Measurements from ENCODE around the gene ZNF695.
"Not testable (repeated sequence)": the region's sequence is repeated elsewhere in the genome, so short reads cannot be mapped to it uniquely, and the experiment has no call there.

ZNF695 gene

GRCh38 chr1:247007511-247008405, at the start of gene ZNF695:
Gene ZNF695, minus strand, starts transcription at chr1:247008057. Its CDS starts 149 bp downstream, at chr1:247007908.
- Mint-ChIP-seq H3K9me3 (peaks cover 13% of the 10 kb centered on the region), H3K27ac (no peak within 1 kb of the TSS), H3K4me1 (peaks cover 9% of the 10 kb centered on the region), H3K4me3 (peak within 1 kb of the TSS; percentile 82), H3K36me3 (peaks cover 12% of the 10 kb centered on the region), H3K27me3 (peaks cover 36% of the 10 kb centered on the region)

DNA sequence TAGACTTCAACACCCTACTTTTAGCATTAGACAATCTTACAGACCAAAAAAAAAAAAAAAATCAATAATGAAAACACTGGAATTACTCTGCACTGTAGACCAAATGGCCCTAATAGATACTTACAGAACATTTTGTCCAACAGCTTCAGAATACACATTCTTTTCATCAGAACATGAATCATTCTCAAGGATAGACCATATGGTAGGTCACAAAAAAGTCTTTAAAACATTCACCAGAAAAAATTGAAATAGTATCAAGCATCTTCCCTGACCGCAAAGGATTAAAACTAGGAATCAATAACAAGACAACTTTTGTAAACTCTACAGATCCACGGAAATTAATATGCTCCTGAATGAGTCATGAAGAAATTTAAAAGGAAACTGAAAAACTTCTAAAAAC, 48.2 kb upstream of the ZNF695 start:
- no peak overlapping the region for H3K4me3 Mint-ChIP-seq
- no peaks in the 10 kb centered on the region for H3K27me3 Mint-ChIP-seq
- peaks cover 12% of the 10 kb centered on the region for H3K4me1 Mint-ChIP-seq
- H3K9me3 Mint-ChIP-seq, result peaks cover 41% of the 10 kb centered on the region
- peaks cover 57% of the 10 kb centered on the region for H3K36me3 Mint-ChIP-seq
- no peak overlapping the region for H3K27ac Mint-ChIP-seq

GRCh38 chr1:247054992-247055415, 47.1 kb upstream of the ZNF695 start:
- peaks cover 56% of the 10 kb centered on the region for H3K36me3 Mint-ChIP-seq
- no peak overlapping the region for H3K27ac Mint-ChIP-seq
- no peak overlapping the region for H3K4me3 Mint-ChIP-seq
- H3K4me1 Mint-ChIP-seq, result peaks cover 12% of the 10 kb centered on the region
- no peaks in the 10 kb centered on the region for H3K27me3 Mint-ChIP-seq
- peaks cover 39% of the 10 kb centered on the region for H3K9me3 Mint-ChIP-seq

- Mint-ChIP-seq H3K9me3 (peaks cover 35% of the 10 kb centered on the region), H3K4me3 (no peak overlapping the region), H3K27me3 (no peaks in the 10 kb centered on the region), H3K36me3 (peaks cover 53% of the 10 kb centered on the region), H3K27ac (no peak overlapping the region), H3K4me1 (no peaks in the 10 kb centered on the region)
Measured at GRCh38 chr1:247047702-247048101, 39.8 kb upstream of the ZNF695 start.

DNA sequence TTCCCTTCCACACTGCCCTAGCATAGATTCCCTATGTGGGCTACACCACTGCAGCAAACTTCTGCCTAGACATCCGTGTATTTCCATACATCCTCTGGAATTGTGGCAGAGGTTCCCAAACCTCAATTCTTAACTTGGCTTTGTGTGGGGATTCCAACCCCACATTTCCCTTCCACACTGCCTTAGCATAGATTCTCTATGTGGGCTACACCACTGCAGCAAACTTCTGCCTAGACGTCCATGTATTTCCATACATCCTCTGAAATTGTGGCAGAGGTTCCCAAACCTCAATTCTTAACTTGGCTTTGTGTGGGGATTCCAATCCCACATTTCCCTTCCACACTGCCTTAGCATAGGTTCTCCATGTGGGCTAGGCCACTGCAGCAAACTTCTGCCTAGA, 39.4 kb upstream of the ZNF695 start:
- Mint-ChIP-seq H3K36me3 (peaks cover 53% of the 10 kb centered on the region), H3K9me3 (peaks cover 39% of the 10 kb centered on the region), H3K27me3 (no peaks in the 10 kb centered on the region), H3K27ac (no peak overlapping the region), H3K4me1 (no peaks in the 10 kb centered on the region), H3K4me3 (no peak overlapping the region)

DNA sequence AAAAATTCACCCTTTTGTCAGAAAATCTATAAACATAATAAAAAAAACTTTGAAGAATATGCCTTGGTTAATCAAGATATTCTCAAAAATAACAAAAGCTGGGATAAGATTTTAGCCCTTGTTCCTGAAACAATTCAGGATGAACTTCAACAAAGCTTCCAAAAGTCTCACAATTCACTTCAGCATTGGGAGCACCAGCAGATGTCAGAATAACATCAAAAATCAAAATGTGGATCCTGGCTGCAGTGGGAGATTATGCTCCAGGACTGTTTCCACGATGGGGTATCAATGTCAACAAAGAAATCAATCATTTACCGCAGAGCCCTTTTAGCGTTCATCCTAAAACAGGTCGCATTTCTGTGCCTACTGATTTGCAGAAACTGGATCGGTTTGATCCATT, 35.5 kb upstream of the ZNF695 start:
- Mint-ChIP-seq H3K9me3 (peaks cover 33% of the 10 kb centered on the region), H3K4me1 (no peaks in the 10 kb centered on the region), H3K4me3 (no peak overlapping the region), H3K36me3 (peaks cover 60% of the 10 kb centered on the region), H3K27ac (no peak overlapping the region), H3K27me3 (no peaks in the 10 kb centered on the region)

DNA sequence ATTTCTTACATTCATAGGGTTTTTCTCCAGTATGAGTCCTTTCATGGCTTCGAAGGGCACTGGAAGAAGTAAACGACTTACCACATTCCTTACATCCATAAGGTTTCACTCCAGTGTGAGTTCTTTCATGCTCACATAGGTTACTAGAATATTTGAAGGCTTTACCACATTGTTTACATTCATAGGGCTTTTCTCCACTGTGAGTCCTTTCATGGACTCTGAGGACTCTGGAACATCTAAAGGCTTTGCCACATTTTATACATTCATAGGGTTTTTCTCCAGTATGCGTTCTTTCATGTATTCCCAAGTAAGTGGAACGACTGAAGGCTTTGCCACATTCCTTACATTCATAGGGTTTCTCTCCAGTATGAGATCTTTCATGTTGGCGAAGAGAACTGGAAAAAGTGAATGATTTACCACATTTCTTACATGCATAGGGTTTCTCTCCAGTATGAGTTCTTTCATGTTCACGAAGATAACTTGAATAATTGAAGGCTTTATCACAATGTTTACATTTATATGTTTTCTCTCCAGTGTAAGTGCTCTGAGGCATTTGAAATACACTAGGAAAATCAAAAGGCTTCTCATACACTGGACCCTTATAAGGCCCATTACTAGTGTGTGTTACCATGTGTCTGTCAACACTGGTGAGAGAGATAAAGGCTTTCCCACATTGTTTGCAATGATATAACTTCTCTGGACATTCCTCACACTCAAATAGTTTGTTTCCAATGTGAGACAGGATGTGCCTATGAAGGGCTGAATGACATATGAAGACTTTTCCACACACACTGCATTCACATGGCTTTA, 29.9 kb upstream of the ZNF695 start:
- H3K4me1 Mint-ChIP-seq, result no peaks in the 10 kb centered on the region
- no peak overlapping the region for H3K4me3 Mint-ChIP-seq
- no peak overlapping the region for H3K27ac Mint-ChIP-seq
- H3K9me3 Mint-ChIP-seq, result peaks cover 23% of the 10 kb centered on the region
- H3K27me3 Mint-ChIP-seq, result no peaks in the 10 kb centered on the region
- peaks cover 64% of the 10 kb centered on the region for H3K36me3 Mint-ChIP-seq

DNA sequence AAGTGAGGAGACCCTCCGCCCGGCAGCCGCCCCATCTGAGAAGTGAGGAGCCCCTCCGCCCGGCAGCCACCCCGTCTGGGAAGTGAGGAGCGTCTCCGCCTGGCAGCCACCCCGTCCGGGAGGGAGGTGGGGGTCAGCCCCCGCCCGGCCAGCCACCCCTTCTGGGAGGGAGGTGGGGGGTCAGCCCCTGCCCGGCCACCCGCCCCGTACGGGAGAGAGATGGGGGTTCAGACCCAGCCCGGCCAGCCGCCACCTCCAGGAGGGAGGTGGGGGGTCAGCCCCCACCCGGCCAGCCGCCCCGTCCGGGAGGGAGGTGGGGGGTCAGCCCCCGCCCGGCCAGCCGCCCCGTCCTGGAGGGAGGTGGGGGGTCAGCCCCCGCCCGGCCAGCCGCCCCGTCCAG, 24.4 kb upstream of the ZNF695 start:
- H3K27me3 Mint-ChIP-seq, H3K27ac Mint-ChIP-seq, H3K4me3 Mint-ChIP-seq, H3K4me1 Mint-ChIP-seq: not testable (repeated sequence)
- Mint-ChIP-seq H3K9me3 (peaks cover 29% of the 10 kb centered on the region), H3K36me3 (peaks cover 28% of the 10 kb centered on the region)

GRCh38 chr1:247024658-247025057, 16.8 kb upstream of the ZNF695 start:
- not testable (repeated sequence) for H3K27ac Mint-ChIP-seq, H3K4me1 Mint-ChIP-seq, H3K36me3 Mint-ChIP-seq, H3K4me3 Mint-ChIP-seq, H3K27me3 Mint-ChIP-seq
- peaks cover 34% of the 10 kb centered on the region for H3K9me3 Mint-ChIP-seq

- Mint-ChIP-seq H3K36me3 (peaks cover 3% of the 10 kb centered on the region), H3K9me3 (peaks cover 11% of the 10 kb centered on the region)
Measured at GRCh38 chr1:247013391-247013790, 5.5 kb upstream of the ZNF695 start.

GRCh38 chr1:247008406-247008799, 546 bp upstream of the ZNF695 start:
- Mint-ChIP-seq H3K36me3 (peaks cover 9% of the 10 kb centered on the region), H3K9me3 (peaks cover 8% of the 10 kb centered on the region), H3K27me3 (peaks cover 32% of the 10 kb centered on the region), H3K27ac (no peak overlapping the region), H3K4me1 (peaks cover 9% of the 10 kb centered on the region), H3K4me3 (peak overlapping the region; percentile 82)

More at GRCh38 chr1:247013391-247013790, 5.5 kb upstream of the ZNF695 start:
- peaks cover 11% of the 10 kb centered on the region for H3K27me3 Mint-ChIP-seq
- peaks cover 1% of the 10 kb centered on the region for H3K4me1 Mint-ChIP-seq
- no peak overlapping the region for H3K4me3 Mint-ChIP-seq
- H3K27ac Mint-ChIP-seq, result no peak overlapping the region

- H3K36me3 Mint-ChIP-seq, result peaks cover 12% of the 10 kb centered on the region
- H3K27me3 Mint-ChIP-seq, result peaks cover 41% of the 10 kb centered on the region
- H3K27ac Mint-ChIP-seq, H3K4me3 Mint-ChIP-seq, H3K4me1 Mint-ChIP-seq: not testable (repeated sequence)
- peaks cover 13% of the 10 kb centered on the region for H3K9me3 Mint-ChIP-seq
Measured at GRCh38 chr1:247004081-247004480, 3.8 kb downstream of the ZNF695 start.

DNA sequence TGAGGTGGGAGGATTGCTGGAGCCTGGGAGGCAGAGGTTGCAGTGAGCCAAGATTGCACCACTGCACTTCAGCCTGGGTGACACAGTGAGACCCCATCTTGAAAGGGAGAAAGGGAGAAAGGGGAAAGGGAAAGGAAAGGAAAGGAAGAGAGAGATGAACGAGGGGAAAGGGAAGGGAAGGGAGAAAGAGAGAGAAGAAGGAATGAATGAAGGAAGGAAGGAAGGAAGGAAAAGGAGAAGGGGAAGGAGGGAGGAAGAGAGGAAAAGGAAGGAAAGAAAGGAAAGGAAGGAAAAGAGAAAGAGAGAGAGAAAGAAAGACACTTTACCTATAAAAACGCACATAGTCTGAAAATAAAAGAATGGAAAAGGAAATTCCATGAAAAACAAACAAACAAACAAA, 18.0 kb downstream of the ZNF695 start:
- H3K36me3 Mint-ChIP-seq, result peaks cover 40% of the 10 kb centered on the region
- no peaks in the 10 kb centered on the region for H3K27me3 Mint-ChIP-seq
- peaks cover 48% of the 10 kb centered on the region for H3K9me3 Mint-ChIP-seq
- no peaks in the 10 kb centered on the region for H3K4me1 Mint-ChIP-seq
- H3K27ac Mint-ChIP-seq, result no peak overlapping the region
- H3K4me3 Mint-ChIP-seq, result no peak overlapping the region

DNA sequence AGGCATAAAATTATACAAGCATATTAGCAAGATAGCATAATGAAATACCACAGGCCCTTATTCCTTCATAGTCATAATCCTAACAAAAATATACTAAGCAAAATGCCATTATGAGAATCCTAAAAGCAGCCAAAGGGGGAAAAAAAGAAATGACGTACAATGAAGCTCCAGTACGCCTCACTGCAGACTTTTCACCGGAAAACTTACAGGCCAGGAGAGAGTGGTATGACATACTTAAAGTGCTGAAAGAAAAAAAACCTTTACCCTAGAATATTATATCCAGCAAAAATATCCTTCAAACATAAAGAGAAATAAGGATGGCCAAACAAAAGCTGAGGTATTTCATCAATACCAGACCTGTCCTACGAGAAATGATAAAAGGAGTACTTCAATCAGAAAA, 19.5 kb downstream of the ZNF695 start:
- peaks cover 45% of the 10 kb centered on the region for H3K36me3 Mint-ChIP-seq
- H3K27ac Mint-ChIP-seq, result no peak overlapping the region
- H3K9me3 Mint-ChIP-seq, result peaks cover 46% of the 10 kb centered on the region
- H3K4me3 Mint-ChIP-seq, result no peak overlapping the region
- no peaks in the 10 kb centered on the region for H3K27me3 Mint-ChIP-seq
- no peaks in the 10 kb centered on the region for H3K4me1 Mint-ChIP-seq

DNA sequence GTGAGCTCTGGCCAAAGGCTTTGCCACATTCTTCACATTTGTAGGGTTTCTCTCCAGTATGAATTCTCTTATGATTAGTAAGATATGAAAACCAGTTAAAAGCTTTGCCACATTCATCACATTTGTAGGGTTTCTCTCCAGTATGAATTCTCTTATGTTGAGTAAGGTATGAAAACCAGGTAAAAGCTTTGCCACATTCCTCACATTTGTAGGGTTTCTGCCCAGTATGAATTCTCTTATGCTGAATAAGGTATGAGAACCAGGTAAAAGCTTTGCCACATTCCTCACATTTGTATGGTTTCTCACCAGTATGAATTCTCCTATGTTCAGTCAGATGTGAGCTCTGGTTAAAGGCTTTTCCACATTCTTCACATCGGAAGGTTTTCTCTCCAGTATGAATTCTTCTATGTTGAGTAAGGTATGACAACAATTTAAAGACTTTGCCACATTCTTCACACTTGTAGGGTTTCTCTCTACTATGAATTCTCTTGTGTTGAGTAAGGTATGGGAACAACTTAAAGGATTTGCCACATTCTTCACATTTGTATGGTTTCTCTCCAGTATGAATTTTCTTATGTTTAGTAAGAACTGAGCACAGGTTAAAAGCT, 20.7 kb downstream of the ZNF695 start:
- no peaks in the 10 kb centered on the region for H3K27me3 Mint-ChIP-seq
- H3K9me3 Mint-ChIP-seq, result peaks cover 46% of the 10 kb centered on the region
- no peak overlapping the region for H3K27ac Mint-ChIP-seq
- H3K4me3 Mint-ChIP-seq, result no peak overlapping the region
- no peaks in the 10 kb centered on the region for H3K4me1 Mint-ChIP-seq
- H3K36me3 Mint-ChIP-seq, result peaks cover 48% of the 10 kb centered on the region

GRCh38 chr1:246978785-246979184, 29.1 kb downstream of the ZNF695 start:
- Mint-ChIP-seq H3K4me1 (no peaks in the 10 kb centered on the region), H3K27me3 (peaks cover 21% of the 10 kb centered on the region), H3K9me3 (peaks cover 28% of the 10 kb centered on the region), H3K27ac (no peak overlapping the region), H3K36me3 (peaks cover 16% of the 10 kb centered on the region), H3K4me3 (no peak overlapping the region)

Data from activated naive CD4-positive, alpha-beta T cell treated with anti-CD3 and anti-CD28 coated beads, Interleukin-2, amount 50 U/mL, for 24 hours (primary cell).